SU-DHL-6 (cell line): ENCODE results near the gene CCDC157.

ENCODE experiments used
- CTCF ChIP-seq: fragments of 200-600 bp; sonication (generic); IDR thresholded peaks from one replicate; pipeline ENCODE4 v1.5.1; 2017; ENCODE audit warnings: antibody characterized with exemption, mild to moderate bottlenecking, low read length, moderate library complexity; ENCODE audit not compliant: insufficient read depth, poor library complexity, severe bottlenecking
- EZH2phosphoT487 ChIP-seq: fragments of 200-600 bp; sonication (generic), shearing (Covaris generic); conservative IDR thresholded peaks from 2 replicates; pipeline ENCODE4 v1.6.1; 2018; ENCODE audit warnings: mild to moderate bottlenecking, antibody characterized with exemption, low read length, moderate library complexity, mixed read lengths

GRCh38 chr22:30420347-30421125 lies 63.7 kb downstream of the CCDC157 start:
- TF ChIP-seq CTCF (no peak), EZH2phosphoT487 (no peak)
